ENCODE measurements around the gene LDLRAD3. TPM values are rescaled to one million over a fixed set of nuclear protein-coding genes. Genes with fewer than 3 reads are reported as not detected.

Gene LDLRAD3
- total RNA-seq, 1 experiment from 2014 or later, result 19.0 TPM

- ChIA-PET RAD21 (ENCODE audit: low non-redundant PET in 1 of 2, low total read pairs in 2 of 2, uncharacterized antibody in 2 of 2, unreplicated experiment in 2 of 2) (no interaction called here), CTCF (interaction anchor here (1.5 kb wide), 1 partner anchor 8 kb away, joined by 5 read pairs; no protein-coding TSS in a partner anchor), POLR2A (no interaction called here)
- Histone ChIP-seq H3K4me2 (ENCODE audit: low read length) (no peak overlapping the region), H4K20me1 (ENCODE audit: insufficient read depth) (no peaks in the 10 kb centered on the region), H3K27ac (ENCODE audit: low read depth, low read length) (no peak overlapping the region), H3K79me2 (ENCODE audit: insufficient read depth, low read length) (no peaks in the 10 kb centered on the region), H2AFZ (ENCODE audit: low read depth, low read length, poor library complexity, severe bottlenecking) (no peak overlapping the region), H3K9ac (ENCODE audit: low read length) (no peak overlapping the region), H3K4me3 (replicated peaks in 1 of 2; ENCODE audit: low read depth in 1 of 2, low read length in 2 of 2) (no peak overlapping the region), H3K27me3 (ENCODE audit: insufficient read depth, low read length) (no peaks in the 10 kb centered on the region), H3K4me1 (ENCODE audit: control insufficient read depth in 1 of 2, insufficient read depth in 2 of 2, low read length in 2 of 2) (no peaks in the 10 kb centered on the region), H3K36me3 (ENCODE audit: control insufficient read depth in 1 of 2, insufficient read depth in 2 of 2, low read length in 2 of 2) (no peaks in the 10 kb centered on the region), H3K9me3 (ENCODE audit: control insufficient read depth in 1 of 2, insufficient read depth in 1 of 2, low read depth in 1 of 2, low read length in 2 of 2) (no peaks in the 10 kb centered on the region), H3K9me2 (ENCODE audit: insufficient read depth) (no peaks in the 10 kb centered on the region)
- no peak for ATAC-seq
- no TSS peak for BruUV-seq (replicated peaks)
- no peak for TF ChIP-seq EZH2 (IDR thresholded peaks at IDR 0.05)
- TF ChIP-seq CBX3 (IDR thresholded peaks at IDR 0.05; ENCODE audit: low read depth), result no peak
- no peak for TF ChIP-seq EZH2phosphoT487 (IDR thresholded peaks at IDR 0.05; ENCODE audit: borderline replicate concordance)
- no peak for TF ChIP-seq ELF1 (IDR thresholded peaks at IDR 0.05; ENCODE audit: borderline replicate concordance, low read depth)
- no peak for TF ChIP-seq RAD21 (IDR thresholded peaks at IDR 0.05; ENCODE audit: low read depth)
- TF ChIP-seq SIN3A (IDR thresholded peaks at IDR 0.05; ENCODE audit: low read depth), result no peak
- intact Hi-C loops (cut with micrococcal nuclease), result no loop called here
- DNase-seq (ENCODE audit: low read depth, low spot score), result no peak
Observed at GRCh38 chr11:36048496-36049247, 104.8 kb downstream of the LDLRAD3 start.

GRCh38 chr11:36051235-36052144 lies 107.6 kb downstream of the LDLRAD3 start:
- Histone ChIP-seq H3K4me1 (ENCODE audit: control insufficient read depth in 1 of 2, insufficient read depth in 2 of 2, low read length in 2 of 2) (no peaks in the 10 kb centered on the region), H3K9me3 (ENCODE audit: control insufficient read depth in 1 of 2, insufficient read depth in 1 of 2, low read depth in 1 of 2, low read length in 2 of 2) (no peaks in the 10 kb centered on the region), H3K4me3 (replicated peaks in 1 of 2; ENCODE audit: low read depth in 1 of 2, low read length in 2 of 2) (no peak overlapping the region), H3K36me3 (ENCODE audit: control insufficient read depth in 1 of 2, insufficient read depth in 2 of 2, low read length in 2 of 2) (no peaks in the 10 kb centered on the region), H3K9ac (ENCODE audit: low read length) (no peak overlapping the region), H3K4me2 (ENCODE audit: low read length) (no peak overlapping the region), H3K27ac (ENCODE audit: low read depth, low read length) (no peak overlapping the region), H3K79me2 (ENCODE audit: insufficient read depth, low read length) (no peaks in the 10 kb centered on the region), H4K20me1 (ENCODE audit: insufficient read depth) (no peaks in the 10 kb centered on the region), H3K27me3 (ENCODE audit: insufficient read depth, low read length) (no peaks in the 10 kb centered on the region), H2AFZ (ENCODE audit: low read depth, low read length, poor library complexity, severe bottlenecking) (no peak overlapping the region), H3K9me2 (ENCODE audit: insufficient read depth) (no peaks in the 10 kb centered on the region)
- POLR2A ChIA-PET, result no interaction called here
- CTCF ChIA-PET, result interaction anchor here (2.0 kb wide), 1 partner anchor 230 kb away, joined by 5 read pairs; no protein-coding TSS in a partner anchor
- BruUV-seq (replicated peaks), result no TSS peak
- intact Hi-C loops (cut with micrococcal nuclease), result loop anchor here (10.0 kb wide), 1 partner anchor 337 kb away; no protein-coding TSS in a partner anchor
- DNase-seq (ENCODE audit: low read depth, low spot score) (no peak), ATAC-seq (no peak)
- TF ChIP-seq EZH2phosphoT487 (IDR thresholded peaks at IDR 0.05; ENCODE audit: borderline replicate concordance) (no peak), POLR2AphosphoS5 (IDR thresholded peaks at IDR 0.05; ENCODE audit: low read depth, low read length) (no peak), TCF7L2 (IDR thresholded peaks at IDR 0.05; ENCODE audit: borderline replicate concordance, extremely low read depth, insufficient read depth, insufficient read length) (no peak), ZBTB33 (IDR thresholded peaks at IDR 0.05; ENCODE audit: extremely low read depth, insufficient replicate concordance, low read length) (no peak), ELF1 (IDR thresholded peaks at IDR 0.05; ENCODE audit: borderline replicate concordance, low read depth) (no peak), ZNF274 (IDR thresholded peaks at IDR 0.05; ENCODE audit: low read depth, low read length) (no peak), FOSL1 (IDR thresholded peaks at IDR 0.05; ENCODE audit: low read depth) (no peak)
- RAD21 ChIA-PET (ENCODE audit: low non-redundant PET in 1 of 2, low total read pairs in 2 of 2, uncharacterized antibody in 2 of 2, unreplicated experiment in 2 of 2), result no interaction called here
